Aorta (tissue), 5 donors: Measurements from ENCODE around the gene TAF1B. TPM values are rescaled to one million over a fixed set of nuclear protein-coding genes. Genes with fewer than 3 reads are reported as not detected.

Source experiments
- ATAC-seq: fragments of 200-7000 bp; cut with Tn5 transposase; one replicate; pipeline ENCODE4 v1.9.1; 2022; ENCODE audit warnings: moderate library complexity; ENCODE audit not compliant: low FRiP score
- DNase-seq, 2 donors: peaks; one replicate each; pipeline ENCODE4 v3.0.0-alpha.2; 2020
- H3K27ac ChIP-seq, 2 donors: one replicate each; pipeline ENCODE4 v1.5.1; 2013; ENCODE audit warnings: low read length in 2 of 2, mild to moderate bottlenecking in 2 of 2, moderate library complexity in 2 of 2, control low read depth in 1 of 2, inconsistent platforms in 1 of 2, low read depth in 1 of 2
- H3K27me3 ChIP-seq, 2 donors: one replicate each; pipeline ENCODE4 v1.6.1; 2013; ENCODE audit warnings: control low read depth in 1 of 2, low read length in 1 of 2, mild to moderate bottlenecking in 1 of 2, moderate library complexity in 1 of 2; ENCODE audit not compliant: insufficient read depth in 2 of 2, control insufficient read depth in 1 of 2
- H3K36me3 ChIP-seq, 2 donors: one replicate each; pipeline ENCODE4 v1.6.1; 2013; ENCODE audit warnings: control low read depth in 1 of 2, low read length in 1 of 2, mild to moderate bottlenecking in 1 of 2; ENCODE audit not compliant: insufficient read depth in 2 of 2, control insufficient read depth in 1 of 2
- H3K4me1 ChIP-seq, 2 donors: one replicate each; pipeline ENCODE4 v1.6.1; 2013; ENCODE audit warnings: low read length in 2 of 2, control low read depth in 1 of 2, mild to moderate bottlenecking in 1 of 2, moderate library complexity in 1 of 2; ENCODE audit not compliant: insufficient read depth in 2 of 2, control insufficient read depth in 1 of 2
- H3K4me3 ChIP-seq, 2 donors: one replicate each; pipeline ENCODE4 v1.5.1; 2013; ENCODE audit warnings: low read length in 2 of 2, control low read depth in 1 of 2, mild to moderate bottlenecking in 1 of 2
- H3K9me3 ChIP-seq: one replicate; pipeline ENCODE4 v1.6.1; 2013; ENCODE audit warnings: mild to moderate bottlenecking, low read length; ENCODE audit not compliant: control insufficient read depth
- WGBS, 2 donors: extraction: QIAGEN DNeasy Blood & Tissue Kit; methylation state at CpG; one replicate each; pipeline ENCODE4 v1.1.7; 2013; 5-methylcytosine and 5-hydroxymethylcytosine counted together
- intact Hi-C, 2 donors: fragments of 100-400 bp; cut with DNase I; formaldehyde crosslinking; loops; one replicate each; pipeline versions ENCODE4 v1.14.2 to v1.15.0; 2022
- polyA plus RNA-seq, 2 donors: library from polyadenylated mRNA; stranded (reverse); fragments of 200-250 nt; gene quantifications; one replicate each; pipeline ENCODE4 v1.2.3, GENCODE V29; 2013
- total RNA-seq, 2 donors: library from RNA; stranded (reverse); fragmentation: NEBNext Ultra II Directional; extraction: Animal tissue kit (Norgen Biotek cat#: 25700); gene quantifications; one replicate each; pipeline ENCODE4 v1.2.1, GENCODE V29; 2021
- donor health status: healthy with polysubstance abuse.
- donor health status: Bipolar disorder and iron deficiency.
- donor health status: DM: no; HTN: no; CAD: no.
- donor health status: DM: no; HTN: no; CAD: no.
- donor health status: DM: yes; HTN: yes; CAD: no.

The TAF1B gene
- total and polyA plus RNA-seq, 4 donors = 2.8 to 21.9 (median 12.8) TPM

DNA sequence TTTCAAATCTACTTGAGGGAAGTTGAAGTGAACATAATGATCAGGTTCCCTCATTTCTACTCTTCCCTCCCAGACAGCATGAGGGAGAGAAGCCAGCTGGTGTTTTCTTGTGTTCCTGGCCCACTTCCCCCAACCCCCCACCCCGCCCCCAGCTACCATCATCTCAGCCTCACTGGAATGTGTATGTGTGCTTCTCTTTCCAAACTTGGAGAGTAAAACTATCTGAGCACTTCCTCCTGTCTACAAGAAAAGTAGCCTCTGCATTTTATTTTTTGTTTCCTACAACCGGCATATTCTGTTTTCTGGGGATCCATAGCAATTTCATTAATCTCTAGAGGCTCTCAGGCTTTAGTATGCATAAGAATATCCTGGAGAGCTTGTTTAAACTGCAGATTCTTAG is 54.6 kb downstream of the TAF1B start:
- Histone ChIP-seq H3K27ac (no peak overlapping the region), H3K27me3 (no peaks in the 10 kb centered on the region), H3K4me3 (no peak overlapping the region), H3K9me3 (no peaks in the 10 kb centered on the region), H3K36me3 (no peaks in the 10 kb centered on the region), H3K4me1 (peaks cover 0 to 3% of the 10 kb centered on the region in 2 donors)
- 48 to 79% methylated on average over 2 of the region's 2 CpGs for WGBS, 2 donors
- DNase-seq (no peak), ATAC-seq (no peak)
- intact Hi-C loops = no loop called here

DNA sequence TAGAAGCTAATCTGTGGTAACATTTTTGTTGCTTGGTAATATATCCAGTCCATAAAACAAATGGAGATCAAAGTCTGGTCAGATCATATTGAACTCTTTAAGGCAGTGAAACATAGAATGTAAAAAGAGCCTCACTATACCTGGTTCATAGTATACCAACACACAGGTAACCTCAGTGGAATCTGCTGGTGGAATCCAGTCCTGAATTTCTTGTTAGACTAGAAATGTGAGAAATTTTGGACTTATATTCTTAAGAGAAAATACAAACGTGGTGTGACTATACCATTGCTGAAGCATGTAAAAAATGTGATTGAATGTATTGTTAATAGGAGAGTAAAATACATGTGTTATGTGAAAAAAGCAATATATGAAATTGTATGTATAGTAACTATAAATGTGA is 62.1 kb downstream of the TAF1B start:
- H3K27ac ChIP-seq = no peak overlapping the region
- no peak overlapping the region for H3K4me3 ChIP-seq
- WGBS, 2 donors = 66 to 78% methylated on average over 1 of the region's 1 CpG
- H3K9me3 ChIP-seq = no peaks in the 10 kb centered on the region
- ATAC-seq = no peak
- H3K27me3 ChIP-seq = no peaks in the 10 kb centered on the region
- DNase-seq = no peak
- no peaks in the 10 kb centered on the region for H3K36me3 ChIP-seq
- intact Hi-C loops = no loop called here
- no peaks in the 10 kb centered on the region for H3K4me1 ChIP-seq

- intact Hi-C loops = no loop called here
- WGBS, 2 donors = 97% methylated on average over 7 of the region's 7 CpGs
- no peaks in the 10 kb centered on the region for H3K9me3 ChIP-seq
Measured at GRCh38 chr2:9907402-9907801, 64.1 kb downstream of the TAF1B start.

GRCh38 chr2:9908639-9909038 is 65.4 kb downstream of the TAF1B start:
- Histone ChIP-seq H3K4me3 (no peak overlapping the region), H3K27me3 (no peaks in the 10 kb centered on the region), H3K27ac (no peak overlapping the region), H3K9me3 (no peaks in the 10 kb centered on the region), H3K4me1 (no peaks in the 10 kb centered on the region), H3K36me3 (no peaks in the 10 kb centered on the region)
- ATAC-seq (no peak), DNase-seq (no peak)
- WGBS, 2 donors = 96 to 100% methylated on average over 1 of the region's 1 CpG
- intact Hi-C loops = no loop called here

More at GRCh38 chr2:9907402-9907801, 64.1 kb downstream of the TAF1B start:
- Histone ChIP-seq H3K4me1 (no peaks in the 10 kb centered on the region), H3K27me3 (no peaks in the 10 kb centered on the region), H3K27ac (no peak overlapping the region), H3K36me3 (no peaks in the 10 kb centered on the region), H3K4me3 (no peak overlapping the region)
- DNase-seq (no peak), ATAC-seq (no peak)

GRCh38 chr2:9909106-9909505 is 65.8 kb downstream of the TAF1B start:
- 91 to 95% methylated on average over 2 of the region's 2 CpGs for WGBS, 2 donors
- Histone ChIP-seq H3K27me3 (no peaks in the 10 kb centered on the region), H3K36me3 (no peaks in the 10 kb centered on the region), H3K27ac (no peak overlapping the region), H3K4me3 (no peak overlapping the region), H3K9me3 (no peaks in the 10 kb centered on the region), H3K4me1 (no peaks in the 10 kb centered on the region)
- intact Hi-C loops = no loop called here
- DNase-seq (no peak), ATAC-seq (no peak)

DNA sequence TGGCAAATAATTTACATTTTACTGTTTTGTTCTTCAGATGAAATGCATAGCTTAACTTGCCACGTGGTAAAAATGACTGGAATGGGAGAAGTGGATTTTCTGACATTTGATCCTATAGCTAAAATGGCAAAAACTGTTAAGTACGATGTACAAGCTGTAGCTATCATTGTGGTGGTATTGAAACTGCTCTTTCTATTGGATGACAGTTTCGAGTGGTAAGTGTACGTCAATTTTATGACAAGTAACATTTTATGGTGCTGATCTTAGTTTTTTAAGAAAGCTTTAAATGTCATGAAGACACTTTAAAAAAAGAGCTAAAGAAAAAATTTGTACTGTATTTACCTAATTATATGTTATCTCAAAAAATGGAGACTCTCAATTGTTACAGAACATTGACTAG is 67.4 kb downstream of the TAF1B start:
- ATAC-seq = no peak

DNA sequence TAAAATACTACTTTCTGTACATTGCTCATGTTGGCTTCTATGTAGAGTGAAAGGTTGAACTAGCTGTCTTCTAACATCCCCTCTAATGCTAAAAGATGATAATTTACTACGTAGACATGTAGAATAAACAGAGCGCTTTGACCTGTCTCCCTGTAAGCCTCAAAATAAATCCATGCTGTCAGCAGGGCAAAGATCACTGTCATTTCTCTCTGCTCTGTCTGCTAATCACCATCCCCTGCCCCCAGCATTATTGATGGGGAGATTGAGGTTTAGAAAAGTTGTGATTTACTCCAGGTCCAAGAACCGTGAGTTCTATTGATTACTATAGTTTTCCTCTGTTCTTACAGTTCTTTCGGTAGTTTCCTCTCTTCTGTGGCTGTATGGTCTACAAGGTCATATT is 69.2 kb downstream of the TAF1B start:
- 92 to 95% methylated on average over 4 of the region's 4 CpGs for WGBS, 2 donors
- Histone ChIP-seq H3K4me3 (no peak overlapping the region), H3K27me3 (no peaks in the 10 kb centered on the region), H3K27ac (no peak overlapping the region), H3K36me3 (no peaks in the 10 kb centered on the region), H3K9me3 (no peaks in the 10 kb centered on the region), H3K4me1 (no peaks in the 10 kb centered on the region)
- ATAC-seq (no peak), DNase-seq (no peak)
- intact Hi-C loops = no loop called here

More for the DNA sequence above, 67.4 kb downstream of the TAF1B start:
- Histone ChIP-seq H3K9me3 (no peaks in the 10 kb centered on the region), H3K27me3 (no peaks in the 10 kb centered on the region), H3K4me1 (no peaks in the 10 kb centered on the region), H3K27ac (no peak overlapping the region), H3K4me3 (no peak overlapping the region), H3K36me3 (no peaks in the 10 kb centered on the region)
- intact Hi-C loops = no loop called here
- no peak for DNase-seq
- 65 to 72% methylated on average over 4 of the region's 4 CpGs for WGBS, 2 donors

- no peak overlapping the region for H3K27ac ChIP-seq
- no peak overlapping the region for H3K4me3 ChIP-seq
- intact Hi-C loops = no loop called here
- H3K27me3 ChIP-seq = no peaks in the 10 kb centered on the region
- no peaks in the 10 kb centered on the region for H3K4me1 ChIP-seq
- DNase-seq (no peak), ATAC-seq (no peak)
- WGBS, 2 donors = 90 to 91% methylated on average over 9 of the region's 9 CpGs
- H3K9me3 ChIP-seq = no peaks in the 10 kb centered on the region
- H3K36me3 ChIP-seq = no peaks in the 10 kb centered on the region
Measured at GRCh38 chr2:9914384-9915065, 71.3 kb downstream of the TAF1B start.

DNA sequence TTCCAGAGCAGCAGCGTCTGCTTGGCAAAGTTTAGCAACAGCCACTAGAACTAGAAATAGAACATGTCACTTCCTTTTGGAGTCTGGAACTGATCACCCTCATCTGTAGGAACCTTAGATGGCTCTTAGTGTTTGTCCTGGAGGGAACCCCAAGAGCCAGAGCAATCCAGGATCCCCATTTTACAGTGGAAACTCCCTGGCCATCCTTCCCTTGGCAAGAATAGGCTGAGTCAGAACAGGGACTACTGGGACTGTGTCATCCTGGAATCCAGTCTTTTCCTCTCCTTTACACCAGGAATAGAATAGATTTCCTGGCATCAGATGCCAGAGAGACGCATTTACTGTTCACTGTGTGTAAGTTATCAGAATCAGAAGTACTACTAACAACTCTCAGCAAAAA is 75.0 kb downstream of the TAF1B start:
- no peaks in the 10 kb centered on the region for H3K27me3 ChIP-seq
- WGBS, 2 donors = 12 to 13% methylated on average over 2 of the region's 2 CpGs
- H3K36me3 ChIP-seq = no peaks in the 10 kb centered on the region
- no peaks in the 10 kb centered on the region for H3K4me1 ChIP-seq
- ATAC-seq (peak; percentile 26), DNase-seq (no peak)
- intact Hi-C loops = no loop called here
- H3K9me3 ChIP-seq = no peaks in the 10 kb centered on the region
- no peak overlapping the region for H3K4me3 ChIP-seq
- H3K27ac ChIP-seq = no peak overlapping the region
